ENCODE measurements around the gene TRIM10.

Gene TRIM10

GRCh38 chr6:30160785-30161531, at the start of gene TRIM10:
Gene TRIM10, minus strand, starts transcription at chr6:30161211. Its CDS starts 353 bp downstream, at chr6:30160858.
- in situ Hi-C loops (cut with MboI; ENCODE audit: low sequenced_read_pairs): no loop called here

GRCh38 chr6:30207619-30208295, 46.7 kb upstream of the TRIM10 start:
- in situ Hi-C loops (cut with MboI; ENCODE audit: low sequenced_read_pairs): no loop called here

- in situ Hi-C loops (cut with MboI; ENCODE audit: low sequenced_read_pairs): no loop called here
These were observed 46.0 kb upstream of the TRIM10 start for GRCh38 chr6:30206799-30207618.

GRCh38 chr6:30206152-30206551, 45.1 kb upstream of the TRIM10 start:
- in situ Hi-C loops (cut with MboI; ENCODE audit: low sequenced_read_pairs): no loop called here

GRCh38 chr6:30204116-30204515, 43.1 kb upstream of the TRIM10 start:
- in situ Hi-C loops (cut with MboI; ENCODE audit: low sequenced_read_pairs): no loop called here

GRCh38 chr6:30202366-30202765, 41.4 kb upstream of the TRIM10 start:
- in situ Hi-C loops (cut with MboI; ENCODE audit: low sequenced_read_pairs): no loop called here

GRCh38 chr6:30200551-30201281, 39.7 kb upstream of the TRIM10 start:
- in situ Hi-C loops (cut with MboI; ENCODE audit: low sequenced_read_pairs): no loop called here

- in situ Hi-C loops (cut with MboI; ENCODE audit: low sequenced_read_pairs): no loop called here
These were observed 37.4 kb upstream of the TRIM10 start for GRCh38 chr6:30198166-30199084.

- in situ Hi-C loops (cut with MboI; ENCODE audit: low sequenced_read_pairs): no loop called here
These were observed 35.4 kb upstream of the TRIM10 start for GRCh38 chr6:30196376-30196775.

GRCh38 chr6:30195951-30196350, 34.9 kb upstream of the TRIM10 start:
- in situ Hi-C loops (cut with MboI; ENCODE audit: low sequenced_read_pairs): no loop called here

- in situ Hi-C loops (cut with MboI; ENCODE audit: low sequenced_read_pairs): no loop called here
These were observed 34.0 kb upstream of the TRIM10 start for GRCh38 chr6:30194797-30195690.

- in situ Hi-C loops (cut with MboI; ENCODE audit: low sequenced_read_pairs): no loop called here
These were observed 31.1 kb upstream of the TRIM10 start for GRCh38 chr6:30192076-30192475.

GRCh38 chr6:30188541-30188940, 27.5 kb upstream of the TRIM10 start:
- in situ Hi-C loops (cut with MboI; ENCODE audit: low sequenced_read_pairs): no loop called here

- in situ Hi-C loops (cut with MboI; ENCODE audit: low sequenced_read_pairs): no loop called here
These were observed 25.0 kb upstream of the TRIM10 start for GRCh38 chr6:30185846-30186484.

GRCh38 chr6:30184417-30185031, 23.5 kb upstream of the TRIM10 start:
- in situ Hi-C loops (cut with MboI; ENCODE audit: low sequenced_read_pairs): no loop called here

- in situ Hi-C loops (cut with MboI; ENCODE audit: low sequenced_read_pairs): no loop called here
These were observed 19.1 kb upstream of the TRIM10 start for GRCh38 chr6:30180145-30180544.

GRCh38 chr6:30178837-30179236, 17.8 kb upstream of the TRIM10 start:
- in situ Hi-C loops (cut with MboI; ENCODE audit: low sequenced_read_pairs): no loop called here

- in situ Hi-C loops (cut with MboI; ENCODE audit: low sequenced_read_pairs): no loop called here
These were observed 14.8 kb upstream of the TRIM10 start for GRCh38 chr6:30175765-30176164.

All from hTERT RPE-1 (cell line).